Mammary epithelial cell (primary cell): ENCODE results near the gene URM1.

Experiments used
- CTCF ChIP-seq, 2 donors: IDR thresholded peaks in 1 of 2; conservative IDR thresholded peaks in 1 of 2; 2 replicates each; pipeline ENCODE4 v1.5.1; 2011 to 2012; ENCODE audit warnings: inconsistent platforms in 2 of 2, low read length in 2 of 2, mild to moderate bottlenecking in 2 of 2, control low read depth in 1 of 2, low read depth in 1 of 2; ENCODE audit not compliant: insufficient read depth in 1 of 2; ENCODE audit errors: extremely low read depth in 1 of 2
- EZH2 ChIP-seq: IDR thresholded peaks from 2 replicates; pipeline ENCODE4 v1.6.1; 2012; ENCODE audit warnings: low read length, inconsistent platforms, borderline replicate concordance

GRCh38 chr9:128365525-128365924, 5.6 kb upstream of the URM1 start:
- TF ChIP-seq CTCF (conservative IDR thresholded peaks at IDR 0.05 in 1 of 2, IDR thresholded peaks at IDR 0.05 in 1 of 2; ENCODE audit: extremely low read depth in 1 of 2, insufficient read depth in 1 of 2, low read depth in 1 of 2, low read length in 2 of 2) = no peak
- no peak for TF ChIP-seq EZH2
